ENCODE results near the gene ERC2.

Gene ERC2

GRCh38 chr3:55978953-55979352 lies 489.3 kb downstream of the ERC2 start:
- TF ChIP-seq ZFX (IDR thresholded peaks at IDR 0.05; ENCODE audit: borderline replicate concordance) (no peak), CTCF (IDR thresholded peaks at IDR 0.05) (no peak)
- H3K27ac ChIP-seq, result no peak overlapping the region

- TF ChIP-seq ZFX (IDR thresholded peaks at IDR 0.05; ENCODE audit: borderline replicate concordance) (no peak), CTCF (IDR thresholded peaks at IDR 0.05) (no peak)
- no peak overlapping the region for H3K27ac ChIP-seq
Measured at GRCh38 chr3:55974421-55975165, 493.7 kb downstream of the ERC2 start.

- no peak overlapping the region for H3K27ac ChIP-seq
- TF ChIP-seq ZFX (IDR thresholded peaks at IDR 0.05; ENCODE audit: borderline replicate concordance) (no peak), CTCF (IDR thresholded peaks at IDR 0.05) (no peak)
Measured at GRCh38 chr3:55969634-55970033, 498.6 kb downstream of the ERC2 start.

GRCh38 chr3:55968331-55968730 lies 499.9 kb downstream of the ERC2 start:
- no peak overlapping the region for H3K27ac ChIP-seq
- TF ChIP-seq ZFX (IDR thresholded peaks at IDR 0.05; ENCODE audit: borderline replicate concordance) (no peak), CTCF (IDR thresholded peaks at IDR 0.05) (no peak)

GRCh38 chr3:55966566-55966965 lies 501.7 kb downstream of the ERC2 start:
- no peak for TF ChIP-seq CTCF (IDR thresholded peaks at IDR 0.05)
- no peak for TF ChIP-seq ZFX (IDR thresholded peaks at IDR 0.05; ENCODE audit: borderline replicate concordance)
- no peak overlapping the region for H3K27ac ChIP-seq

- TF ChIP-seq ZFX (IDR thresholded peaks at IDR 0.05; ENCODE audit: borderline replicate concordance) (no peak), CTCF (IDR thresholded peaks at IDR 0.05) (no peak)
- no peak overlapping the region for H3K27ac ChIP-seq
Measured at GRCh38 chr3:55965776-55966175, 502.5 kb downstream of the ERC2 start.

- H3K27ac ChIP-seq, result no peak overlapping the region
- TF ChIP-seq CTCF (IDR thresholded peaks at IDR 0.05) (no peak), ZFX (IDR thresholded peaks at IDR 0.05; ENCODE audit: borderline replicate concordance) (no peak)
Measured at GRCh38 chr3:55964491-55964985, 503.7 kb downstream of the ERC2 start.

All from 22Rv1 (cell line).